ENCODE results near the gene DUSP5.

Gene DUSP5

GRCh38 chr10:110548002-110548401, 50.3 kb downstream of the DUSP5 start:
- DNase-seq = no peak

GRCh38 chr10:110549211-110549610, 51.5 kb downstream of the DUSP5 start:
- no peak for DNase-seq

GRCh38 chr10:110553905-110554304, 56.2 kb downstream of the DUSP5 start:
- no peak for DNase-seq

- DNase-seq = no peak
Measured at GRCh38 chr10:110556296-110556695, 58.6 kb downstream of the DUSP5 start.

- no peak for DNase-seq
Measured at GRCh38 chr10:110556969-110557601, 59.4 kb downstream of the DUSP5 start.

- DNase-seq = no peak
Measured at GRCh38 chr10:110558041-110558440, 60.3 kb downstream of the DUSP5 start.

GRCh38 chr10:110560012-110560411, 62.3 kb downstream of the DUSP5 start:
- DNase-seq = no peak

All from NCI-H2107 (cell line).